AG09309 (cell line): Measurements from ENCODE around the gene ANKRD13D.
A peak's percentile ranks its signal among the peaks of the same experiment; 100 is the strongest.

ENCODE experiments used
- DNase-seq: peaks from one replicate; pipeline ENCODE4 v3.0.0-alpha.2; 2010; ENCODE audit warnings: low read depth
- H3K4me3 ChIP-seq: 2 replicates; pipeline ENCODE4 v1.5.1; 2011; ENCODE audit warnings: mild to moderate bottlenecking, low read depth, low read length, moderate library complexity; ENCODE audit not compliant: control insufficient read depth
- CTCF ChIP-seq: IDR thresholded peaks from 2 replicates; pipeline ENCODE4 v1.5.1; 2011; ENCODE audit warnings: mild to moderate bottlenecking, low read depth, low read length, inconsistent platforms; ENCODE audit not compliant: insufficient read depth, control insufficient read depth; ENCODE audit errors: missing control alignments

The ANKRD13D gene

DNA sequence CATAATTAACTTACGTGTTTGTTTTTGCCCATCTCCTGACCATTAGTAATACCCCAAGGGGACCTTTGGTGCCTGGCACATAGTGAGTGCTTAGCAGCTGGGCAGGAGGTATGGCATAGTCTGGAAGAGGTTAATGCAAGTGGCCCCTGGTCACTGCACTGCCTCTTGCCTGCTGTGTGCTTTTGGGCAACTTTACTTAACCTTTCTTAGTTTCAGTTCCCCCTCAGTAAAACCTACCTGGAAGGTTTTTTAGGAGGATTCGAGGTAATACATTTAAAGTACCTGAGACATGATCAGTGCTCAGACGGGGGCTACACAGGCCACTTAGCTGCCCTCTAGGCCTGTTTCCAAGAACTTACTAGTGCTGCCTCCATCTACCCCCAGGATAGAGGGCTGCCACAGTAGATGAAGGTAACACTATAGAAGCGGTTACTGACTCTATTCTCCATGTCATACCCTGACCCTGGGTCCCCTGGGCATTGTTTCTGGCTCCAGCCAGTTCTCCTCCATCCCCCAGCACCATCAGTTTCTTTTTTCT is 60.9 kb downstream of the ANKRD13D start:
- TF ChIP-seq CTCF = no peak
- no peak overlapping the region for H3K4me3 ChIP-seq
- no peak for DNase-seq

- H3K4me3 ChIP-seq = no peak overlapping the region; the same call in 1 of the 2 replicates
- no peak for DNase-seq
- TF ChIP-seq CTCF = peak; percentile 93
These were observed 62.3 kb downstream of the ANKRD13D start for GRCh38 chr11:67351275-67352005.
